Measurements from ENCODE around the gene NEURL1B.

DNA sequence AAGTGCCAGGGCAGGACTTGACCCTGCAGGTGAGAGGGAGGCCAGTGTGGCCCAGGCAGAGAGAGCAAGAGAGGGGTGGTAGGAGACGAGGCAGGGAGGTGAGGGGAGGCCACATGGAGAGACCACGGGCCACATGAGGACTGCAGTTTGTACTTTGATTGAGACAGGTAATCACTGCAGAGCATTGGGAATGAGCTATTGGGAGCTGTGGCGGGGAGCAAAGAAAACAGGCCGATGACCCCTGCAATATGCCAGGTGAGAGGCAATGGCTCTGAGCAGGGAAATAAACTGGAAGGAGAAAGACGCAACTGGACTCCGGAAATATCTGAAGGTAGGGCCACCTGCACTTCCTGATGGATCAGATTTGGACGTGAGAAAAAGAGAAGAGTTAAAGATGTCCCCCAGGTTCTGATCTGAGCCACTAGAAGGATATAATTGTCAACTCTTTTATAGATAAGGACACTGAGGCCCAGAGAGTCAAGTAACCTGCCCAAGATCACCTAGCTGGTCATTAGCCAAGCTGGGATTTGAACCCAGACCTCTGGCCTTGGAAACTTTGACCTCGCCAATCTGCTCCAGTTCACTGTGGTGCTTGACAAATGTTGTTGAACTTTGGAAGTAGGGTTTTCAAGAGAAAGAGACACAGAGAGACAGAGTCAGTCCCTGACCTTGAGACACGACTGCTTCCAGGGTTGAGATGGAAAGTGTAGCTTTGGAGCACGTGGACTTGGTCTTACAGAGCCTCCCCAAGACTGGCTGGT is 87.6 kb downstream of the NEURL1B start:
- TF ChIP-seq, protein P1, sequence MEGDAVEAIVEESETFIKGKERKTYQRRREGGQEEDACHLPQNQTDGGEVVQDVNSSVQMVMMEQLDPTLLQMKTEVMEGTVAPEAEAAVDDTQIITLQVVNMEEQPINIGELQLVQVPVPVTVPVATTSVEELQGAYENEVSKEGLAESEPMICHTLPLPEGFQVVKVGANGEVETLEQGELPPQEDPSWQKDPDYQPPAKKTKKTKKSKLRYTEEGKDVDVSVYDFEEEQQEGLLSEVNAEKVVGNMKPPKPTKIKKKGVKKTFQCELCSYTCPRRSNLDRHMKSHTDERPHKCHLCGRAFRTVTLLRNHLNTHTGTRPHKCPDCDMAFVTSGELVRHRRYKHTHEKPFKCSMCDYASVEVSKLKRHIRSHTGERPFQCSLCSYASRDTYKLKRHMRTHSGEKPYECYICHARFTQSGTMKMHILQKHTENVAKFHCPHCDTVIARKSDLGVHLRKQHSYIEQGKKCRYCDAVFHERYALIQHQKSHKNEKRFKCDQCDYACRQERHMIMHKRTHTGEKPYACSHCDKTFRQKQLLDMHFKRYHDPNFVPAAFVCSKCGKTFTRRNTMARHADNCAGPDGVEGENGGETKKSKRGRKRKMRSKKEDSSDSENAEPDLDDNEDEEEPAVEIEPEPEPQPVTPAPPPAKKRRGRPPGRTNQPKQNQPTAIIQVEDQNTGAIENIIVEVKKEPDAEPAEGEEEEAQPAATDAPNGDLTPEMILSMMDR (IDR thresholded peaks at IDR 0.05): no peak
- no peak for TF ChIP-seq POLR2A (IDR thresholded peaks at IDR 0.05)
- TF ChIP-seq POLR2AphosphoS5 (IDR thresholded peaks at IDR 0.05): no peak

Data from gastroesophageal sphincter (tissue), 3 donors.